Hepatocyte (in vitro differentiated cells): Measurements from ENCODE around the gene PPM1F. TPM values are rescaled to one million over a fixed set of nuclear protein-coding genes. Genes with fewer than 3 reads are reported as not detected.

ENCODE experiments used
- DNase-seq: peaks from one replicate; pipeline ENCODE4 v3.0.0-alpha.2; 2016; ENCODE audit warnings: low spot score
- H2AFZ ChIP-seq: fragments of 200-600 bp; sonication (generic); 2 replicates; pipeline ENCODE4 v1.6.0; 2016; ENCODE audit warnings: antibody characterized with exemption, mild to moderate bottlenecking
- H3K27ac ChIP-seq: fragments of 200-600 bp; sonication (generic); 2 replicates; pipeline ENCODE4 v1.5.1; 2016; ENCODE audit warnings: mild to moderate bottlenecking
- H3K27me3 ChIP-seq: fragments of 200-600 bp; sonication (generic); 2 replicates; pipeline ENCODE4 v1.6.1; 2016
- H3K36me3 ChIP-seq: fragments of 200-600 bp; sonication (generic); replicated peaks from 2 replicates; pipeline ENCODE4 v1.5.1; 2016; ENCODE audit warnings: low read depth; ENCODE audit not compliant: insufficient read depth
- H3K4me1 ChIP-seq: fragments of 200-600 bp; sonication (generic); 2 replicates; pipeline ENCODE4 v1.5.1; 2016; ENCODE audit warnings: mild to moderate bottlenecking, moderate library complexity; ENCODE audit not compliant: insufficient read depth
- H3K4me2 ChIP-seq: fragments of 200-600 bp; sonication (generic); 2 replicates; pipeline ENCODE4 v1.6.0; 2016
- H3K4me3 ChIP-seq: fragments of 200-600 bp; sonication (generic); 2 replicates; pipeline ENCODE4 v1.5.1; 2016; ENCODE audit warnings: mild to moderate bottlenecking
- H3K79me2 ChIP-seq: fragments of 200-600 bp; sonication (generic); 2 replicates; pipeline ENCODE4 v1.6.0; 2017; ENCODE audit warnings: mild to moderate bottlenecking
- H3K9me2 ChIP-seq: fragments of 200-600 bp; sonication (generic); replicated peaks from 2 replicates; pipeline ENCODE4 v1.6.0; 2017; ENCODE audit warnings: mild to moderate bottlenecking; ENCODE audit not compliant: insufficient read depth
- H3K9me3 ChIP-seq: fragments of 200-600 bp; sonication (generic); 2 replicates; pipeline ENCODE4 v1.5.1; 2016; ENCODE audit warnings: low read depth, mild to moderate bottlenecking
- H4K20me1 ChIP-seq: fragments of 200-600 bp; sonication (generic); 2 replicates; pipeline ENCODE4 v1.6.0; 2016; ENCODE audit warnings: mild to moderate bottlenecking; ENCODE audit not compliant: insufficient read depth, poor library complexity, severe bottlenecking
- EZH2 ChIP-seq: fragments of 200-600 bp; sonication (generic); IDR thresholded peaks from 2 replicates; pipeline ENCODE4 v1.6.1; 2016; ENCODE audit warnings: antibody characterized with exemption, mild to moderate bottlenecking, borderline replicate concordance
- EZH2phosphoT487 ChIP-seq: fragments of 200-600 bp; sonication (generic); IDR thresholded peaks from one replicate; pipeline ENCODE4 v1.6.1; 2018; ENCODE audit warnings: antibody characterized with exemption, mild to moderate bottlenecking, low read depth, moderate library complexity; ENCODE audit not compliant: unreplicated experiment, severe bottlenecking
- WGBS: methylation state at CpG from one replicate; pipeline ENCODE4 v1.1.6; 2016; ENCODE audit warnings: low lambda C conversion rate; ENCODE audit errors: missing lambda C conversion rate; 5-methylcytosine and 5-hydroxymethylcytosine counted together
- polyA plus RNA-seq: library from polyadenylated mRNA; unstranded; fragments of >200 nt; fragmentation: Nextera tagmentation; extraction: Ambion mirVana; gene quantifications from 2 replicates; pipeline ENCODE4 v1.2.1, GENCODE V29; 2016
- total RNA-seq: library from RNA; depleted of rRNA; stranded (reverse); fragments of >200 nt; gene quantifications from 2 replicates; pipeline ENCODE4 v1.2.3, GENCODE V29; 2014
- TF ChIP-seq, protein P1 (sequence below): fragments of 200-600 bp; sonication (generic); IDR thresholded peaks from 2 replicates; pipeline ENCODE4 v1.5.1; 2016; ENCODE audit warnings: antibody characterized with exemption, mild to moderate bottlenecking; ENCODE audit not compliant: poor library complexity

The PPM1F gene
- total and polyA plus RNA-seq, 2 experiments from 2014 or later, result 16.1 to 17.8 TPM

DNA sequence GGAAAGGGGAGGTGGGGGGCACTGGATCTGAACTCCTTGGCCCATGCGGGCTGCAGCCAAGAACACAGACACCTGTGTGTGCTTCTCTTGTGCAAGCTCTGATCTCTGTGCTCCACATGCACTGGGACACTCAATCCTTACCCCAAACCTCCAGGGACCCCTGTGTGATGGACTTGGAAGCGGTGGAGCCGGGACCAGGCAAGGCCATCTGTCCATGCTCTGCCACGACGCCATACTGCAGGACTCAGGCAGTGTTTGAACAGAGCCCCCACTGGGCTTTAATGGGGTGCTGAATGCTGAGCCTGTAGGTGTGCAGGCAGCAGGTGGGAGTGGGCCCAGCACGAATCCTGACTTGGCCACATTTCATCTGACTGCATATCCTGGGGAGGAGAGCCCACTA is 23.4 kb downstream of the PPM1F start:
- no peaks in the 10 kb centered on the region for H4K20me1 ChIP-seq

DNA sequence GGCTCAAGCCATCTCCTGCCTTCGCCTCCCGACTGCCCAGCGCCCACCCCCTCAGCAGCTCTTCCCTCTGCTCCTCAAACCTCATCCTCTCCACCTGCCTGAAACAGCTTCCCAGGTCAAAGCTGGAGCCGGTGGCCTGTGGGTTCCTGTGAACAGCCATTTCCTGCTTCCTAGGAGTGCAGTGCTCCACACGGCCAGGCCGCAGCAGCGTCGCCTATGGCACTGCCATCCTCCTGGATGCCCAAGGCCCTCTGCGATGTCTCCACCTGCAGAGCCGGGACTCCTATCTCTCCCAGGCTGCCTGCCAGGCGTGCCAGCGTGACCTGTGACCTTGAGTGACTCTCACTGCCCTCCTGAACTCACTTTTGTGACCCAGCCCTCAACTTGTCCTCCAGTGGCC is 24.6 kb downstream of the PPM1F start:
- WGBS, result 92% methylated on average over 12 of the region's 12 CpGs
- Histone ChIP-seq H3K27ac (no peak overlapping the region), H3K4me3 (no peak overlapping the region), H3K9me3 (no peaks in the 10 kb centered on the region), H3K79me2 (no peaks in the 10 kb centered on the region), H3K36me3 (no peaks in the 10 kb centered on the region), H2AFZ (no peak overlapping the region), H3K9me2 (no peaks in the 10 kb centered on the region), H3K4me1 (no peaks in the 10 kb centered on the region), H3K27me3 (no peaks in the 10 kb centered on the region), H4K20me1 (no peaks in the 10 kb centered on the region), H3K4me2 (no peak overlapping the region)
- no peak for DNase-seq
- TF ChIP-seq EZH2phosphoT487, result no peak
- TF ChIP-seq, protein P1, sequence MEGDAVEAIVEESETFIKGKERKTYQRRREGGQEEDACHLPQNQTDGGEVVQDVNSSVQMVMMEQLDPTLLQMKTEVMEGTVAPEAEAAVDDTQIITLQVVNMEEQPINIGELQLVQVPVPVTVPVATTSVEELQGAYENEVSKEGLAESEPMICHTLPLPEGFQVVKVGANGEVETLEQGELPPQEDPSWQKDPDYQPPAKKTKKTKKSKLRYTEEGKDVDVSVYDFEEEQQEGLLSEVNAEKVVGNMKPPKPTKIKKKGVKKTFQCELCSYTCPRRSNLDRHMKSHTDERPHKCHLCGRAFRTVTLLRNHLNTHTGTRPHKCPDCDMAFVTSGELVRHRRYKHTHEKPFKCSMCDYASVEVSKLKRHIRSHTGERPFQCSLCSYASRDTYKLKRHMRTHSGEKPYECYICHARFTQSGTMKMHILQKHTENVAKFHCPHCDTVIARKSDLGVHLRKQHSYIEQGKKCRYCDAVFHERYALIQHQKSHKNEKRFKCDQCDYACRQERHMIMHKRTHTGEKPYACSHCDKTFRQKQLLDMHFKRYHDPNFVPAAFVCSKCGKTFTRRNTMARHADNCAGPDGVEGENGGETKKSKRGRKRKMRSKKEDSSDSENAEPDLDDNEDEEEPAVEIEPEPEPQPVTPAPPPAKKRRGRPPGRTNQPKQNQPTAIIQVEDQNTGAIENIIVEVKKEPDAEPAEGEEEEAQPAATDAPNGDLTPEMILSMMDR, result no peak
- TF ChIP-seq EZH2, result no peak

More for the DNA sequence above, 23.4 kb downstream of the PPM1F start:
- TF ChIP-seq, protein P1, result no peak
- no peak for TF ChIP-seq EZH2
- no peak for TF ChIP-seq EZH2phosphoT487
- Histone ChIP-seq H3K27ac (no peak overlapping the region), H2AFZ (no peak overlapping the region), H3K9me2 (no peaks in the 10 kb centered on the region), H3K27me3 (no peaks in the 10 kb centered on the region), H3K79me2 (no peaks in the 10 kb centered on the region), H3K36me3 (no peaks in the 10 kb centered on the region), H3K4me2 (no peak overlapping the region), H3K9me3 (no peaks in the 10 kb centered on the region), H3K4me1 (no peaks in the 10 kb centered on the region), H3K4me3 (no peak overlapping the region)
- no peak for DNase-seq
- WGBS, result 96% methylated on average over 6 of the region's 6 CpGs

DNA sequence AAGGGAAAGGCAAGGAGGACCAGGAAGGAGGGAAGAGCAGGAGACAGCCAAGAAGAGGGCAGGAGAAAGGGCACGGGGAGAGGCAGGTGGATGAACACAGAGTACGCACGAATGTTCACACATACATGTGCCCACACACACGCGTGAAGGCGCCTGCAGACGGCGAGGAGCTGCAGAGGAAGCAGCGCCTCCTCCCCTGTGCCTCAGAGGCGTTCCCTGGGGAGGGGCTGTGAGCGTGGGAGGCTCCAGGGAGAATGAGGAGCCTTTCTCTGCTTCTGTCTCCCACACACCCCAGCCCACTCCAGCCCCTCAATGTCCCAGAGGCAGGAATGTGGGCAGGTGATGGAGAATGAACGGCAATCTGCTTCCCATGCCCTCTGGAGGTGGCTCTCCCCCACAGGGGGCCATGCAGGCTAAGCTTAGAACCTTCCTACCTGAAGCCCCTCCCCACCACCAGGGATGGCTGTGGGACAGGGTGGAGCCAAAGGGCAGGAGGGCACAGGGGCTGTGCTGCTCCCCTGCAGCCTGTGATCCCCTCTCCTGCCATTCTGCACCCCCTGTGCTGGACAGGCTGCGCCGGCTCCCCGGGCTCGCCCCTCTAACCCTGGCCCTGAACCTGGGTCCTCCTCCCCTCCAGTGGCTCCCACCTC is 25.3 kb downstream of the PPM1F start:
- no peaks in the 10 kb centered on the region for H3K36me3 ChIP-seq
- no peaks in the 10 kb centered on the region for H4K20me1 ChIP-seq
- no peaks in the 10 kb centered on the region for H3K79me2 ChIP-seq
- H2AFZ ChIP-seq, result no peak overlapping the region
- 90% methylated on average over 16 of the region's 16 CpGs for WGBS
- H3K4me1 ChIP-seq, result no peaks in the 10 kb centered on the region
- no peak overlapping the region for H3K4me3 ChIP-seq
- H3K9me2 ChIP-seq, result no peaks in the 10 kb centered on the region
- no peaks in the 10 kb centered on the region for H3K27me3 ChIP-seq
- H3K9me3 ChIP-seq, result no peaks in the 10 kb centered on the region
- H3K27ac ChIP-seq, result no peak overlapping the region
- TF ChIP-seq EZH2, result no peak
- TF ChIP-seq, protein P1, result no peak
- no peak for TF ChIP-seq EZH2phosphoT487
- no peak overlapping the region for H3K4me2 ChIP-seq
- no peak for DNase-seq
